Measurements from ENCODE around the gene HIVEP3.

The HIVEP3 gene

DNA sequence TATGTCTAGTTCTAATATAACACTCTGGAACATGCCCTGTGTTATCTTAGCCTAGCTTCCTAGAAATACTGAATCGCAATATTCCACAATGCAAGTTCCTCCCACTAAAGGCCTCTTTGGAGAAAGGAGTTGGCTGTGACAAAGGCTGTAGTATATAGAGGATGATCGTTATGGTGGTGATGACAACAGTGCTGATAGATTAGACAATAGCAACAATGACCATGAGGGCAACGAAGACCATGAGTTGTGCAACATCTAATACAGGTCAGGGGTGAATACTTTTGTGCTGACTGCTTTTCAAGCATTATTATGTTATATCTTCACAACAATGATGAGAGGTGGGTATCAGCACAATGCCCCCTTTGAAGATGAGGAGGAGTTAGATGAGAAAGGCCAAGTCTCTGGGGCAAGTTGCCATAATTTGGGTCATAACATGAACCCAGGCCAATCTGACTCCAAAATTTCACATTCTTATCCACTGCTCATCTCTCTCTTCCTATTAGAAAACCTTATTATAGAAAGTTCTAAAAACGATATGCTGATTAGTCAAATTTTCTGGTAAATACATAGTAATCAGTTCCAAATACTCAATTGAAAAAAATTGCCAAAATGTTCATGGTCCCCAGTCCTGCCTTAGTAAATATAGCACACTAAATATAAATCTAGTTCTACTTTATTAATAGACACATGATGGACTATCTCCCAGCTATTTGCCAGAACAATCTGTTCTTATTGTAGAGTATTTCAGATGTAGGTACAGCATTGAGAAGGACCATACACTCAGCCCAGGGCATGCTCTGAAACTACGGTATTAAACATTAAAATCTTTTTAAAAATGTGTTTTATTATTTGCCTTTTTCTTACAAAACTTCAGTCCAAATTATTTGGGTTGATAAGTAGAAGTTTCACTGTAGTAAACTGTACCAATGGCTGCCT lies 37.5 kb downstream of the HIVEP3 start:
- H3K9me3 ChIP-seq (ENCODE audit: control insufficient read depth, insufficient read depth, low read length): no peaks in the 10 kb centered on the region
- H3K36me3 ChIP-seq (ENCODE audit: insufficient read depth, low read length): no peaks in the 10 kb centered on the region
- H3K9ac ChIP-seq (ENCODE audit: low read depth, low read length): no peak overlapping the region
- peaks cover 28% of the 10 kb centered on the region for H3K4me1 ChIP-seq (ENCODE audit: insufficient read depth, low read length)

DNA sequence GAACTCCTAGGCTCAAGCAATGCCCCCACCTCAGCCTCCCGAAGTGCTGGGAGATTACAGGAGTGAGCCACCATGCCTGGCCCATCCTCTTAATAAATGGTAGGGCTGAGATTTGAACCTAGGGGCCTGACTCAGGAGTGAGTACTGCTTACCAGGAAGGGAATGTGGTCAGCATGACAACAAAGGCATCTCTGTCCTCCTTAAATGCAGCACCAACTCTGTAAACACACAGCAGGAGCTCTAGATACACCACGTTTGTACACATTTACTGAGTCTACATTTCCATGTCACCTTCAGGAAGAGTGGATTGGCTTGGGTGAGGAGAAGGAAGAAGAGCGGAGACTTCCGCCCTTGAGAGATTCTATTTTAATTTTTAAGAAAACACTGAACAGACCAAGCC lies 38.5 kb downstream of the HIVEP3 start:
- no peak overlapping the region for H3K9ac ChIP-seq (ENCODE audit: low read depth, low read length)
- H3K4me1 ChIP-seq (ENCODE audit: insufficient read depth, low read length): peaks cover 31% of the 10 kb centered on the region
- H3K36me3 ChIP-seq (ENCODE audit: insufficient read depth, low read length): no peaks in the 10 kb centered on the region
- no peaks in the 10 kb centered on the region for H3K9me3 ChIP-seq (ENCODE audit: control insufficient read depth, insufficient read depth, low read length)

DNA sequence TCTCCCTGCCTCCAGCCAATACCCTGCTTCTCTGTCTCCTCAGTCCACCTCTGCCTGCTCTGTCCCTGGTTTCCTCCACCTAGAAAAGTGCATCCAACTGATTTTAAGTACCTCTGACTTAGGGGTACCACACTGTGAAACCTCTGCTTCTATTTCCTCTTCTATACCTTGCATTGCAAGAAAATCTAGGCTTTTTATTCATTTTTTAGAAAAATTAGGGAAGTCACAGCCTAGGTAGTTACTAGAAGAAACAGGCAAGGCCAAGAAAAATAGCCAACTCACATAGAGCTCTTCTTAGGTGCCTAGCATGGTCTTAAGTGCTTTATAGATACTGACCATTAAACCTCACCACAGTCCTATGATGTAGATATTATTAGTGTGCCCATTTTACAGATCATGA lies 39.1 kb downstream of the HIVEP3 start:
- Histone ChIP-seq H3K4me1 (ENCODE audit: insufficient read depth, low read length) (peaks cover 34% of the 10 kb centered on the region), H3K9ac (ENCODE audit: low read depth, low read length) (no peak overlapping the region), H3K36me3 (ENCODE audit: insufficient read depth, low read length) (no peaks in the 10 kb centered on the region), H3K9me3 (ENCODE audit: control insufficient read depth, insufficient read depth, low read length) (no peaks in the 10 kb centered on the region)

DNA sequence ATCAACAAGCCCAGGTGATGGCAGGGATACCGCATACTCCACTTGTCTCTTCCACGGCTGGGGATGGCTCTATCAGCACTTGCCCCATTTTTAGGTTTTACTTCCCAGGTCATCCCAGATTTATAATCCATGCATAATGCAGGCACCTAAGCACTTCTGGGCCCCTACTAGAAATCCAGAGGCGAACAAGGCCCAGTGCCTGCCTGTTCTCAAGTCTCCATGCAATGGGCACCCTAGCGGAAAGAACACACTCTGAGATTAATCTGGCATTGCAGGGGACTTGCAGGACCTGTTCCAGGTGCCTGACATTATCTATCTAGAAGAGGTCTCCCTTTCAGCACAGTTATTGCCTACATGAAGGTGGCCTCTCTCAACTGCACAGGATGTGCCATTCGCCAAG lies 39.8 kb downstream of the HIVEP3 start:
- H3K9ac ChIP-seq (ENCODE audit: low read depth, low read length): no peak overlapping the region
- no peaks in the 10 kb centered on the region for H3K9me3 ChIP-seq (ENCODE audit: control insufficient read depth, insufficient read depth, low read length)
- peaks cover 41% of the 10 kb centered on the region for H3K4me1 ChIP-seq (ENCODE audit: insufficient read depth, low read length)
- H3K36me3 ChIP-seq (ENCODE audit: insufficient read depth, low read length): no peaks in the 10 kb centered on the region

DNA sequence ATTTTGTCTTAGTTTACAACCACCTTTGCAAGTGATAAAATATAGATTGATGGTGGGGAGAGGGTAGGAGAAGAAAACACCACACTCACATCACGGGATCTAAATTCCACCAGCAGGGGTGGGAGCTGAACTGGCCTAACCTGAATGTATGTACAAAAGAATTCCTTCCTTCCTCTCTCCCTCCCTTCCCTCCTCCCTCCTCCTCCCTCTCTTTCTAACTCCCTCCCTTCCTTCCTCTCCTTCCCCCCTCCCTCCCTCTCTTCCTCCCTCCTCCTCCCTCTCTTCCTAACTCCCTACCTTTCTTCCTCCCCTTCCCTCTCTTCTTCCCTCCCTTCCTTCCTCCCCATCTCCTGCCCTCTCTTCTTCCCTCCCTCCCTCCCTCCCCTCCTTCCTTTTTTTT lies 40.2 kb downstream of the HIVEP3 start:
- no peak overlapping the region for H3K9ac ChIP-seq (ENCODE audit: low read depth, low read length)
- H3K4me1 ChIP-seq (ENCODE audit: insufficient read depth, low read length): peaks cover 44% of the 10 kb centered on the region
- no peaks in the 10 kb centered on the region for H3K36me3 ChIP-seq (ENCODE audit: insufficient read depth, low read length)
- H3K9me3 ChIP-seq (ENCODE audit: control insufficient read depth, insufficient read depth, low read length): no peaks in the 10 kb centered on the region

DNA sequence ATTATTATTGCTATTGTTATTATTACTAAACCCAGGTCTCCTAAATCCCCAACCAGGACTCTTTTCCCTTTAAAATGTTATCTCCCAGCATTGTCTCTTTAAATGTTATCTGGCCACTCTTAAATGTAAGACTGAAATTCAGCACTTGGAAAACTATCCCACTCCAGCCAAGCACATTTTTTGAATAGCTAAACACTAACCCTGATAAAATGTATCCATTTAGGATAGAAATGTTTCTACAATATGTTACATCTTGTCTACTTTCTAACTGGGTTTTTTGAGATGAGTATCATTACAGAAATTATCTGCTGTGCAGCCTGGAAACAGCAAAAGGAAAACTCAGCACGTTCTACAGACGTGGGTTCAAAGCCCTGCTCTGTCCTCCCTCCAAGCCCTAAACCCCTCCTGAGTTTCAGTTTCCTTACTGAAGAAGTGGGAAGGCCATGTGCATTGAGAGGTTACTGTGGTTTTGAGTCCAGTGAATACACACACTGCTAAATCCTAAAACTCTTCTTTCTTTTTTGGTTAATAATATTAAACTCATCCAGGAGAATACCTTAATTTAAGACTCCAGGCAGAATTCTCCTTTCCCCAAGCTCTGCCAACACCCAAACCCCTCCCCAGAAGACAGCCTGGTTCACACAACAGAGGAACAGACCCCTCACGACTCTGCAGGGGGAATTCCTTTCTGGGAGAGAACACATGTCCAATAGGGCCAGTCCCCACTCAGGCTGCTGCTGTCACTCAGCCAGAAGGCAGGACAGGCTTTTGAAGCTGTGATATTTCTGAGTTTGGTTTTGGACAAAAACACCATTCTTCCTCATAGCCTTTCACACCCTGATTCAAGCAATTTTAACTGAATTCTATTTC lies 41.9 kb downstream of the HIVEP3 start:
- peaks cover 46% of the 10 kb centered on the region for H3K4me1 ChIP-seq (ENCODE audit: insufficient read depth, low read length)
- no peak overlapping the region for H3K9ac ChIP-seq (ENCODE audit: low read depth, low read length)
- H3K36me3 ChIP-seq (ENCODE audit: insufficient read depth, low read length): no peaks in the 10 kb centered on the region
- H3K9me3 ChIP-seq (ENCODE audit: control insufficient read depth, insufficient read depth, low read length): no peaks in the 10 kb centered on the region

DNA sequence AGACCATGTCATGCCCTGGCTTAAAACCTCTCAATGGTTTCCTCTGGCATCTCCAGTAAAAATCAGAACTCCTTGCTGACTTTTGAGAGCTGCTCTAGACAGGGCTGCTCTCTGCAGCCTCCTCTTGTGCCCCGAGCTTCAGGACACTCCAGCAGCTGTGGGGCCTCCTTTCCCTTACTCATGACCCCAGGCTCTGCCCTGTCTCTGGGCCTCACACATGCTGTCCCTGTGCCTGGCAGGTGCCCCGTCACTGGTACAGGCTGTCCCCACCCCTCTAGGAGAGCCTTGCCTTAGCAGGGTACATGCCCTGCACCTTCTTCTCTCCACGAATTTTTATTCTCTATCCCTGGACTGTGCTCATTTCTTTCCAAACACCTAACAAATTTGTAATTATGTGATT lies 43.2 kb downstream of the HIVEP3 start:
- no peak overlapping the region for H3K9ac ChIP-seq (ENCODE audit: low read depth, low read length)

DNA sequence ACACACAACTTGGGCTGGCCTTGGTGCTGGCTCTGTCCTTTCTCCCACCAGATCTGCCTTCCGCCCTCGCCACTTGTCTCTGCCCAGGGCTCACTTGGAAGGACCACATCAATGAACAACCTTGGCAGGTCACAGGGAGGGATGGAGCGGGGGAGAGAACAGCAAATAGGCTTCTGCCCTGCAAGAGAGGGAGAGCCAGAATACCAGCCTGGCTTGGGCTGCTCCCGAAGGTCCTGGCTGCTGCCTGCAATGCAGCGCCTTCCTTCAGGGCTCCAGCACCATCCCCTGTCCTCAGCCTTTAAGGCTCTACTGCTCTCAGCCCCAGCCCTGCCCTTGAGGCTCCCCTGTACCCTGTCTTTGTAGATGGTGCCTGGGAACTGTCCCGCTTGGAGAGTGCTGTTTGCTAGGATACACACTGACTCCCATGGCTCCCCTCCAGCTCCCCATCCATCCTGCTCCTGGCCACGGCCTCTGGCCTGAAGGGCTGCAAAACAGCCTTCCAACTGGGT lies 43.8 kb downstream of the HIVEP3 start:
- Histone ChIP-seq H3K4me1 (ENCODE audit: insufficient read depth, low read length) (peaks cover 51% of the 10 kb centered on the region), H3K9me3 (ENCODE audit: control insufficient read depth, insufficient read depth, low read length) (no peaks in the 10 kb centered on the region), H3K36me3 (ENCODE audit: insufficient read depth, low read length) (no peaks in the 10 kb centered on the region), H3K9ac (ENCODE audit: low read depth, low read length) (no peak overlapping the region)

More for the DNA sequence above, 43.2 kb downstream of the HIVEP3 start:
- Histone ChIP-seq H3K4me1 (ENCODE audit: insufficient read depth, low read length) (peaks cover 46% of the 10 kb centered on the region), H3K36me3 (ENCODE audit: insufficient read depth, low read length) (no peaks in the 10 kb centered on the region), H3K9me3 (ENCODE audit: control insufficient read depth, insufficient read depth, low read length) (no peaks in the 10 kb centered on the region)

DNA sequence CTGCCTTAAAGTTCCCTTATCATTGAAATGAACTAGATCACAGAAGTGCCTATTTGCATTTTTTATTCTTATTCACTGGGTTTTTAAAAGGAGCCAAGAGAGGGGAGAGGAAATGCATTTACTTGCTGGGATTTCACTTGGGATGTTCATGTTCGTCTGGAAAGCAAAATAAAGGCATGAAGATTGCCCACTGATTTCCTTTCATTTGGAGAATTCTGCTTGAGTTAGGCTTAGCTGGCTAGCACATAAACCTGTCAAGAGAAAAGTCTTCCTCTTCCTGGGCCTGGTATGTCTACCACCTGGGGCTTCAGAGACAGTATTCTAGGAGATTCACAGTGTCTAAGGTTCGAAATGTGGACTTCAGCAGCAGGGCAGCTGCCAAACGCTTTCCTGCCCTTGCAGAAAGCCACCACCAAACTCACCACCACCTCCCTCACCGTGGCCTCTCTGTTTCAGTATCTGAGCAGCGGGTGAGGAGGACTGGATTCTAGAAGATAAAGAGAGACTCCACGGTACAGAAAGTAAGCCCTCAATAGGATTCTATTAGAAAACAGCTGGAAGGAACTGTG lies 44.5 kb downstream of the HIVEP3 start:
- H3K9me3 ChIP-seq (ENCODE audit: control insufficient read depth, insufficient read depth, low read length): no peaks in the 10 kb centered on the region
- H3K9ac ChIP-seq (ENCODE audit: low read depth, low read length): no peak overlapping the region
- peaks cover 56% of the 10 kb centered on the region for H3K4me1 ChIP-seq (ENCODE audit: insufficient read depth, low read length)
- no peaks in the 10 kb centered on the region for H3K36me3 ChIP-seq (ENCODE audit: insufficient read depth, low read length)

DNA sequence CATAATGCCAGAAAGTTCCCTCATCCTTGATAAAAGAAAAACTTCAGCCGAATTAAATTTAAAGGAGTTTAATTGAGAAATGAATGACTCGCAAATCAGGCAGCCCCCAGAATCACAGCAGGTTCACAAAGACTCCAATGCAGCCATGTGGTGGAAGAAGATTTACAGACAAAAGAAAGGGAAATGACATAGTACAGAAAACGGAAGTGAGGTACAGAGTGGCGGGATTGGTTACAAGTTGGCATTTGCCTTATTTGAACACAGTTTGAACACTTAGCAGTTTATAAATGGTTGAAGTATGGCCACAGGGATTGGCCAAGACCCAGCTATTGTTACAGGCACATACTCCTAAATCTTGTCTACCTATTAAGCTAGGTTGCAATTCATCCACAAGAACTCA lies 46.6 kb downstream of the HIVEP3 start:
- Histone ChIP-seq H3K36me3 (ENCODE audit: insufficient read depth, low read length) (no peaks in the 10 kb centered on the region), H3K4me1 (ENCODE audit: insufficient read depth, low read length) (peaks cover 47% of the 10 kb centered on the region), H3K9me3 (ENCODE audit: control insufficient read depth, insufficient read depth, low read length) (no peaks in the 10 kb centered on the region), H3K9ac (ENCODE audit: low read depth, low read length) (no peak overlapping the region)

DNA sequence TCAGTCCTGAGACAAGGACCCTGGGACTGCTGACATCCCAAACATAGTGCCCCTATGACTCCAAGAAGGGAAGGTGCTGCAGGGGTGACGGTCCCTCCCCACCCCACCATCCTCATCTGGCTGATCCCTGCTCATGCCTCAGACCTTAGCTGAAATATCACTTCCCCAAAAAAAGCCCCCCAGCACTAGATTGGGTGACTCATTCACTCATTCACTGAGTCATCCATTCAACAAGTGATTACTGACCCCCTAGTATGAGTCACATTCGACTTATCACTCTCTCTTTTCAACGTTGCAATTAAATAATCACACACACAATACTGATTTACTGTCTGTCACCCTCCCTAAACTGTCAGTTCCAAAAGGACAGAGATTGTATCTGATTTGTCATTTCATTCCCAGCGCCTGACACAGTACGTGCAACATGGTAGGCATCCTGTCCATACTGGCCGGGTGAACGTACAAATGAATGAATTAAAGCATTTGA lies 48.6 kb downstream of the HIVEP3 start:
- H3K9me3 ChIP-seq (ENCODE audit: control insufficient read depth, insufficient read depth, low read length): no peaks in the 10 kb centered on the region

DNA sequence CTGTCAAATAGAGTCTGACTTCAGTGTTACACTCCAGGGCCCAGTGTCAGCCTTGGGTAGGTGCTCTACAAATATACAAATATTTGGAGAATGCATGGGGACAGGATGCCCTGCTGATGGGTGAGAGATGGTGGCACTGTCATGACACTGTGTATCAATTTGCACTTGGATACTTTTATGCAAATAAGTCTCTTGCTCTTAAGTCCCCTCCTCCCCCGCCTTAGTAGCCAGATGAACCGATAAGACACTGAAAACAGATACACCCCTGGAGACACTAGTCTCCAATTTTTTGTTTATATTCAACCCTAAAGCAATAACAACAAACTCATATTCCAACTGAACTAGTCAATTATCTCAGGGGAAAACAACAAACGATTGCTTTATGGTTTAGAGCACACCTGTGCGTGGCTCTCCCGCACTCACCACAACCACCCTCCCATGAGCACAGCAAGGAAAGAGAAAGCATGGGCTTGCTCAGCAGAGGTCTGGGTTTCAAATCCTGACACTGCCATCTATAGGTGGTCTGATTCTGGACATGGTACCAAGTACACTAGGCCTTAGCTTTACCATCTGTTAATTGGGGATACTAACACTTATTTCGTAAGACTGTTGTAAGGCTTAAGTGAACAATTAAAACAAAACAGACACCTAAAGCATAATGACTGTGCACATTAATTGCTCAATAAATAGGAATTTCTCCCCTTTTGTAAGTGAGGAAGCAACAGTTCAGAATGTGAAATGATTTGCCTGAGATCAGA lies 50.3 kb downstream of the HIVEP3 start:
- Histone ChIP-seq H3K36me3 (ENCODE audit: insufficient read depth, low read length) (no peaks in the 10 kb centered on the region), H3K4me1 (ENCODE audit: insufficient read depth, low read length) (peaks cover 24% of the 10 kb centered on the region), H3K9me3 (ENCODE audit: control insufficient read depth, insufficient read depth, low read length) (no peaks in the 10 kb centered on the region), H3K9ac (ENCODE audit: low read depth, low read length) (no peak overlapping the region)

More for the DNA sequence above, 48.6 kb downstream of the HIVEP3 start:
- Histone ChIP-seq H3K36me3 (ENCODE audit: insufficient read depth, low read length) (no peaks in the 10 kb centered on the region), H3K4me1 (ENCODE audit: insufficient read depth, low read length) (peaks cover 38% of the 10 kb centered on the region), H3K9ac (ENCODE audit: low read depth, low read length) (no peak overlapping the region)

DNA sequence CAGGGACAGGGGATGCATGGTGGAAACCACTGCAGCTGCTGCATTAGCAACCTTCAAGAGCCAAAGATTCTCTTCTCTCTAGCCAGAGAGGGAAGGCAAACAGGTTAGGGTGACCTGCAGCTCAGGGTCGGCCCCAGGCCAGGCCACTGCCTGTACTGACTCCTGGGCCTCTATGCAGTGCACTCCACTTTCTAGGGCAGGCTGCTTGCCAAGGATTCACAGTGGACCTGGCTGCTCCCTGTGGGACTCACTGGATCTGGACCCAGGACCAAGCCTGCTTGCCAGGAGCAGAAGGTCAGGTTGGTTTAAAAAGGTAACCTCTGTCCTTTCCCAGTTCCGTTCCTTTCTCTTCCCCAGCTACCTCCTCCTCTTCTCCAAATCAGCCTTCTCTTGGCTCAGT lies 52.4 kb downstream of the HIVEP3 start:
- H3K9me3 ChIP-seq (ENCODE audit: control insufficient read depth, insufficient read depth, low read length): no peaks in the 10 kb centered on the region
- H3K36me3 ChIP-seq (ENCODE audit: insufficient read depth, low read length): no peaks in the 10 kb centered on the region
- H3K4me1 ChIP-seq (ENCODE audit: insufficient read depth, low read length): peaks cover 42% of the 10 kb centered on the region
- no peak overlapping the region for H3K9ac ChIP-seq (ENCODE audit: low read depth, low read length)
